T-helper 1 cell (primary cell): ENCODE results near the gene PDZK1IP1.

Experiments
- DNase-seq, 5 donors: peaks; one replicate each; pipeline ENCODE4 v3.0.0-alpha.2; 2012 to 2020
- total RNA-seq, 4 donors: gene quantifications; one replicate each; lab custom pipeline; 2026; lab: John Stamatoyannopoulos, UW

Gene PDZK1IP1, protein sequence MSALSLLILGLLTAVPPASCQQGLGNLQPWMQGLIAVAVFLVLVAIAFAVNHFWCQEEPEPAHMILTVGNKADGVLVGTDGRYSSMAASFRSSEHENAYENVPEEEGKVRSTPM
- 0 reads per million in 4 donors for total RNA-seq

DNA sequence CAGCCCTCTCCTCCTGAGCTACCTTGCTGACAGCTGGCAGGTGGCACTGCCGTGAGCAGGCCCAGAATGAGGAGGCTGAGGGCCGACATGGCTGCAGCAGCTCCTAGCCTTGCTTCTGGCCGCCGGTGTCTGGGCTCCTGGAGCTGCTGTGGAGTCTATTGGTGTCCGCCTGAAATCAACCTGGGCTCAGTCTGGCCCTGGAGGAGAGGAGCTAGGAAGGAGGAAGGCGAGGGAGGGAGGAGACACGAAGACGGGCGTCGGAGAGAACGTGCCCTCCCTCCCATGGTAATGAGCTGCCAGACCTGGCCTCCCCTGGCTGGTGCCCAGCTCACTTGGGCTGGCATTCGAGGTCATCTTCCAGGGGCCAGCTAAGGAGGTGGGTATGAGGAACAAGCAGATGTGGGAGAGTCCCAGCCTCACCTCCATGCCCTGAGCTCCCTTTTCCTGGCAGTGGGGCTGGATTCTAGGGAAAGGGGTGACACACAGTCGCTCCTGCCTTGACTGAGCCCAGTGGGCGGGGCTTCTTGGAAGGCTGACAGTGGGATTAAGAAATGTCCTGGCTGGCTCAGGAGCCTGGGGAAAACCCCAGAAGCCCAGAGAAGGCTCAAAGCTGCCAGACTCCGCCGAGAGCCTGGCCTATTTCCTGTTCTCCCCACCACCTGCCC is at the start of gene PDZK1IP1:
Gene PDZK1IP1 (minus strand): TSS at position 193 of the 665 bp plus-strand sequence. CDS start 104 bp downstream, at position 89.
- no peak for DNase-seq

DNA sequence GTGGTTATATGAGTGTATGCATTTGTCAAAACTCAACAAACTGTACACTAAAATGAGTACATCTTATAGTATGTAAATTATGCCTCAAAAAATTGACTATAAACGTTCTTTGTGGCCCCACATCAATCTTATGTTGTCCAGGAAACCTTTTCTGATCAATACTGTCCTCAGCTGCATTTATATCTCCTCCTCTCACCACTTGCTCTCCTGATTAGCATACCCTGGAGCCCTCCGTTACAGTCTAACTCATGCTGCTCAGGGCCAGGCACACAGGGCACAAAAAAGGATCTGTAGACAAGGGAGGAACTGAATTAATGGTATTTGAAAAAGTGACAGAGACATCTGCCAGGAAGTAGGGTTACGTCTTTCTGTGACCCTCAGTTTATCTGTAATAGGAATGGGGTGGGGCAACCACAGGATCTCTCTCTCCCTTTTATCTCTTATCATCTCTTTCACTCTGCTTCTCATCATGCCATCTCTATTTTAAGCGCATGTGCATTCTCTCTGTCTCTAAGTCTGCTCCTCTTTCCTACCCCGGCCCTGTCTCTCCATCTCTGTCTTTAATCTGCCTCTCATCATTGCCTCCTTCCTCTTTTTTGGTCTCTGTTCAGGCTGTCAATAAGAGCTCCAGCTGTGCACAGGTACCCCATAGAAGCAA is 49.2 kb upstream of the PDZK1IP1 start:
- DNase-seq, result peak in 1 of 5 donors; percentile 23

DNA sequence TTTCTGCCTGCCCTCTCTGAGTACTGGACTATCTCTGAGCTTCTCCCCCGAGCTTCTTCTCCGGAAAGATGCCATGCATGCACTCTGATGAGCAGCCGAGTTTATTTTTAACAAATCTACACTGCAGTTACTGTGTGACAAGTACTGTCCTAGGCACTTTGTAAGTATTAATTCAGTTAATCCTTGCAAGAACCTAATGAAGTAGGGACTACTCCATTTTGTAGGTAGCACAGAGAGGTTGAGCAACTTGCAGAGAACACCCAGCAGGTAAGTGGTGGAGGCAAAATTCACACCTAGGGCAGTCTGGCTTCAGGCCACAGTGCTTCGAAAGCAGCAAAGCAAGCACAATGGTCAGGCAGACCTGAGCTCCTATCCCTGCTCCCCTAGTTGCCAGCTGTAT is 46.0 kb upstream of the PDZK1IP1 start:
- DNase-seq, result no peak

DNA sequence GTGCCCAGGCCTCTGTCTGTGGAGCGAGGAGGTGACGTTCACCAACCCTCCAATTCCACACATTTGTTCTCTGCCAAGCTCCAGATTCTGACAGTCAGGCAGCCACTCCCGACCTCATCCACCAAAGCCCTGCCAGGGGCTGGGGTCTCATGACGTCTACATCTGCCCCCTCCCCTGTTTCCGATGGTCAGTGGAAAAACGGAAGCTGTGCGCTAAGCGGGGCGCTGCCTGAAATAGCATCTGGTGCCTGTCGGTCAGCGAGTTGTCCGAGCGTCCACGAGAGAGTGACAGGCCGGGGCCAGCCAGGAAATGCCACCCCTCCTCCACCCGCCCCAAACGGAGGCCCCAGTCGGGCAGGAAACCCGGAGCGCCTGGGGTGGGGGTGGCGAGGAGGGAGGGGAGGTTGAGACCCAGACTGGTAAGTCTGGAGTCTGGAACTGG is 45.4 kb upstream of the PDZK1IP1 start:
- no peak for DNase-seq

DNA sequence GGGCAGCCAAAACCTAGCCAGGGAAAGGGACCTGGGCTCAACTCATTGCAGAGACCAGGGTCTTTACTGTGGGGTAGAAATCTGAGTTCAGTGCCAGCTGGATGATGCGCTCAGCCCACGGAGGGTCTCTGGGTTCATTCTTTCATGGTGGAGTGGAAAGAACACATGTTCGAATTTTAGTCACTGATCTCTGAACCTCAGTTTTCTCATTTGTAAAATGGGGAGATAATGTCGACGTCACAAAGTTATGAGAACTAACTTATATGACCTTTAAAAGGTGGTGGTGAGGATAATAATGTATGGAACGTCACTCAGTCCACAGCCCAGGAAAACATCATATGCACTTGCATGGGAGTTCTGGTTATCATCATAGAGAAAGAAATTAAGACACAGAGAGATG is 43.4 kb upstream of the PDZK1IP1 start:
- DNase-seq, result no peak

DNA sequence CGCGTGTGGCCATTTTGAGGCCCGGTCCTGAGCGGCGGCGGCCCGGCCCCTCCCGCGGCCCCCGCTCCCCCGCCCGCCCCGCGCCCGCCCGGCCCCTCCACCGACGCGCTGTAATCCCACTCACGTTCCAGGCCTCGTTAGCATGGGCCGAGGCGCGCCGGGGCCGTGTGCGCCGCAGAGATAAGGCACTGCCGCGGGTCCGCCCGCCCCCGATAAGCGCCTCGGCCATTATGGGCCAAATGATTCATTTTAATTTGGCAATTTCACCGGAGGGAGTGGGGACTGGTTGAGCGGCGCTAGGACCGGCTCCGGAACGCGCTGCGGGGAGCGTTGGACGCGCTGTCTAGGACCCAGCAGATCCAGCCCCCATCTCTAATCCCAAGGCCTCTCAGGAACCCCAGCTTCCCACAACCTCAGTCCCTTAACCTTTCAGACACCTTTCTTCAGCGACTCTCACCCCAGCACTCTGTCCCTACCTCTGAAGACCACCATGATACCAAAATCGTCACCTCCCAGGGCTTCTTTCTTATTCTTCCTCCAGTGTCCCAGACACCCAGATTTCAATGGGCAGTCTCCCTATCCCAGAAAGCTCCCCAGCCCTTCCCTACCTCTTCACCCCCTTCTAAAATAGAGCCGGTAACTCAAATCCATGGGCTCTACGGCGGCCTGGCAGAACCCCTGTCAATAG is 42.5 kb upstream of the PDZK1IP1 start, which contains the start of gene TAL1:
Gene TAL1 (minus strand): TSS at position 39 of the 688 bp plus-strand sequence. CDS start 6,337 bp downstream, outside the sequence.
- DNase-seq, result no peak

DNA sequence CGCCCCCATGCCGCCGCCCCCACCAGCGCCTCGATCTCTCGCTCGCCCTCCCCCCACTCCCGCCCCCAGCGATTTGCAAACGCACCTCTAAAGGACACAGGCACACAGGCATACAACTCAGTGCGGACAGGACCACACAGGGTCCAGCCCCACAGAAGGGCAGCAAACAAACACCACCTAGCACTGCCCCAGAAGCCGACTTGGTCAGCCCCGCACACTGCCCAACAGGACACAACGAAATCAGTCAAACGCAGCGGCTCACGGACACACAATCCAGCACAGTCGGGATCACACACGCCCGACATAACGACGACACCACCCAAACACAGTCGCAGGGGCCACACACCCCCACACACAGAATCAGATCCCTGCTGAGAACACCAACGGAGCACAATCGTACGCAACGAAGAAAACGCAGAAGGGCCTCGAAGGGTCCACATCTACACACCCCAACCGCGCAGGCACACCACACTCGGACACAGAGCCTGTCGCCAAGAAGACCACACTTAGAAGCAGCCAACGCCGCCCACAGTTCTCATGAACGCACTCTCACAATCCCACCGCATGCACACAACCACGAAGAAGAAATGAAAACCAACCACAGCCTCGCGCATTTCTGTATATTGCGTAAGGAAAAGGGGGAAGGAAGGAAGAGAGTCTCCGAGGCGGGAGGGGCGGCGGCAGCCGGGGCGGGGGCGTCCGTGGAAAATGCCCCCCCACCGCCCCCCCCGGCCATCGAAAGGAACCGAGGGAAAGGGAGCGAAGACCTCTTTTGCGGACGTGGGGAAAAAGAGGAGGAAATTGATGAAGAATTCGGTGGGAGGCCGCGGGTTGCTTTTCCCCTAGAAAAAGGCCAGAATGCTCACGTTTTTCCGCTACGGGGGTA is 41.7 kb upstream of the PDZK1IP1 start:
- DNase-seq, result peak in 1 of 5 donors; percentile 32

DNA sequence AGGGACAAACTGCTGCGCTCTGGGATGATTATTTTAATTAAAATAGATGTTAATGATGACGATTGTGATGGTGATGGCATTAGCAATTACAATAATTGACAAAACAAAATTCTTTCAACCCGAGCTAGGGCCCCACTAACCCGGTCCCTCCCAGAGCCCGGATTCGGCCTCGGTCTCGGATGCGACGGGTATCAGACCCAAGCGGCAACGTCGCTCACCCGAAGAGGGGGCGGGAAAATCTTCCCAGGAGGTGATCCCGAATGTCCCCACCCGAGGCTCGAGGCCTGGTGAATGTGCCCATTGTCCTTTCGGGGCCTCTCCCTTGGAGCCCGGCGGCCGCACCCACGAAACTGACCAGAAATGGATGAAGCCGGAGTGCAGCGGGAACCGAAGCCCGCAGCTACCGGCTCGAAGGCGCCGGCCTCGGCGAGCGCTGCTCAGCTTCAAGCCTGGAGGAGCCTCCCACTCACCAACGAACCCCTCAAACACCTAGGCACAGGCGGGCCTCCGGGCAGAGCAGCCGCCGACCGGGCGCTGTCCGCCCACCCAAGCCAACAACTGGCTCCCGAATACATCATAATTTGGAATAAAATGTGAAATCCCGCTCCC is 41.0 kb upstream of the PDZK1IP1 start:
- DNase-seq, result peak in 1 of 5 donors; percentile 15

DNA sequence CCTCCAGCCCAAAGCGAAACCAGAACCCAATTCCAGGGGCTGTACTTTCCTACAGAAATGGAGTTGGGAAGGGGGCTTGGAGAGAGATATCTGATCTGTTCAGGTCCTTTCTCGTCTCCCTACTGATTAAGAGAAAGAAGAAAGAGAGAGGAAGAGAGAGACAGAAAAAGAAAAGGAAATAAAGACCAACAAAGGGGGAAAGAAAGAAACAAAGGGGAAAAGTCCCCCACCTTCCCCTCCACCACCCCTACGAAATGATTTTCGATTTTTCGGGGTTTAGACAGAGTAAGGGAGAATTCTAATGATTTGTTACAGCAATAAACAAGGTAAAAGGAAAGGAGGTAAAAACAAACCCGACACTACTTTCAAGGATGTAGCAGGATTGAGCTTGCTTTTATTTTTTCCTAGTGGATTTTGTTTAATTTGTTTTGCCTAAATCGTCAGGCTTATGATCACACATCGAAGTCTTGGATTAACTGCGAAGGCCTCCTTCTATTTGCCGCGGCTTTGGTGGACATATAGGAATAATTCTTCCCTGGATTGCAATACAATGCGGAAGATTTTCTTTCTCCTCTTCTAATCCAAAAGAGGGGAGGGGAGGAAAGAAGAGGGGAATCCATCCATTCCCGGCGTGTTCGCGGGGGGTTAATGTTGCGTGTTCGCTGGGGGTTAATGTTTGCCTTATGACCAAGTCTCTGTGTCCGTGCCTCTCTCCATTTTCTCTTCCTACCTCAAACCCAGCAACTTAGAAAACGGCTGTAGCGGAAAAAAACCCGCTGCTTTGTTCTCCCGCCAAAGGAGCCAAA is 40.3 kb upstream of the PDZK1IP1 start:
- DNase-seq, result no peak

DNA sequence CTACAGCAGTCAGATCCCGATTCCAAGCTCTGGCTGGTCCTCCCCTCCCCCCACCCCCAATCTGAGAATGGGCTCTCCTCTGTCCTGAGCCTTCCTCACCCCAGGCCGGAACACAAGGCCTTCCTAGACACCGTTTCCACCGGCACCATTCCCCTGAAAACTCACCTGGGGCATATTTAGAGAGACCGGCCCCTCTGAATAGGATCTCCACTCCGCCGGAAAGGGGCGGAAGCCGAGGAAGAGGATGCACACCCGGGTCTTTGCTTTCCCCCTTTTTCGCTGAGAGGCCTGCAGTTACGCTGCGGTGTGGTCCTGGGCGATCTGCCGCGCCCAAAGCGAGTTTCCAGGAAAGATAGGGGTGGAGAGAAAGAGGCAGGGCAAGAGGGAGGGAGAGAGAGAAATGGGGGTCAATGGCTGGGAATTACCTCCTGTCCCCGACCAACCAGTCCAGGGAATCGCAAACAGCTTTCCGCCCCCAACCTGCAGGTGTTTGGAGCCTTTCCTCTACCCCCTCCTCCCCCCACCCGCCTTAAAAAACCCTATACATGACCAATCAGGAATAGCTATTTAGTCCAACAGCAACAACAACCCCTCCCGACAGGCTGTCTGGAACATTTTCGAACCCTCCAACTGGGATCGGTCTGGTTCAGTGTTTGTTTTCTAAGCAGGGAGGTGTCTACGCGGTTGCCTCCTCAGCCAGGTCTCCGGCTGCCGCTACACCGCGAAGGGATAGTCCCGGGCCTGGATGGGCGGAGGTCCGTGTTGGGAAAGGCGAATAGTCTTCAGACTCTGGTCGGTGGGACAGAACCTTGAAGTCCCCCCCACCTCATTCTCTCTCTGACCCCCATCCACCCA is 39.4 kb upstream of the PDZK1IP1 start:
- no peak for DNase-seq

DNA sequence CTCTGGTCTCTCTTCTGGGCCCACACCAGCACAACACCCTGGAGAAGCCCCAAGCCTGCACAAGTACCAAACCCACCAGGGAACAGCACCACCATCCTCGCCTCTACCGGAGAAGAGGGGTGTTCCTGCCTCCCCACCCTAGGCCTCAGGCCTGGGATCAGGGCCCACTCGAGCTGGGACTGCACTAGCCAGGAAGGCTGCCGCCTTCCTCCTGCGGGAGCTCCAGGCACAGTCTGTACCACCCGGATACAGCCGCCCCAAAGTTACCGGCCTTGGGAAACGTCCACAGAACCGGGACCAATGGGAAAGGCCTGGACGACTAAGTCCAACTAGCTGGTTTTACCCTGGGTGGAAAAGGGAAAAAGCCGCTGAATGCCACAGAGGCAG is 38.8 kb upstream of the PDZK1IP1 start:
- no peak for DNase-seq

DNA sequence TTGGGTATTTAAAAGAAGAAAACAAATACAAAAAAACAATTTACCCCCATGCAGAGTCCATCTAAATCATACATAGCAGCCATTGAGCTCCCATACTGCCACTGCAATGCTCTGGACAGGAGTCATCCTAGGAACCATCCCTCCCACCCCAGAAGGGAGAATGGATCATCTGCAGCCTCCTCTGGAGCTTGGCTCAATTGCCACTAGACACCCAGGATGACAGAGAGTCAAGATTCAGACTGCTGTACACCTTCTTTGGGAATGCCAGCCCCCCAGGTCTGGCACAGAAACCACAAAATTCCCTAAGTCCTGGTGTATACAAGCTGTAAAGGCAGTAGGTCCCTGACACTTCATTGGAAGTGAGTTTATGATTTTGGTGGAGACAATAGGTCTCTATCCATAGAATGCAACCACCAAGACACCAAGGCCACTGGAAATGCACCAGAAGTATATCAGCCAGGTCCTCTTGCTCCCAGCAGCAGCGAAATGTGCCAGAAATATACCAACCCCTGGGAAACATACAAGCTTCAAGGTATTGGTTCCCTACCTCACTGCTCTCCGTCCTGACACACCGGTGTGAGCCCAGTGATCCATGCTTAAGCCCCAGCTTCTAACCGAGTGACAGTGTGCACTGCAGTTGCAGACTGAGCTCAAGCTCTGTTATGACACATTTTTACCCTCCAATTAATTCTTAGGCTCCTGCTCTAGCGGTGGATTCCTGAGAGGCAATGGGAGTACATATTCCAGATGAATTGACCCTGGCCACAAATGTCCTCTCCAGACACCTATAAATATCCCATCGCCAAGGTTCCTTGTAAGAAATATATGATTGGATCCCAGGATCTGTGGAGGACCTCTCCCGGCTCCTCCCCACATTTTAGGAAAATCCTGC is 37.8 kb upstream of the PDZK1IP1 start:
- no peak for DNase-seq

DNA sequence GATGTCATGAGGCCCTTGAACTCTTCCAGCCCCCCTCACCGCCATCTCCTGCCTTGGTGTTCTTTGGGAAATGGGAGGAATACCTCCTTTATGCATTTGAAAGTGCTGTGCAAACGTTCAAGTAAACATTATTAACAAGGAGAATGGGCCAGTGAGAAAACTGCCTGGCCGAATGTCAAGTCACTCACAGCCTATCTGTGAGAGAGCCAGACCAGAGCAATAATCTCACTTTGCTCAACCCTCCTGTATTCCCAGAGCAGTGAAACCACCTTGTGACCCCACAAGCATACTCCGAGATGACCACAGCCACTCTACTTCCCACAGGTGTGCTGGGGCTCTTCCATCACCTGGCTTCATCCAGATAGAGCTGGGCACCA is 37.0 kb upstream of the PDZK1IP1 start:
- DNase-seq, result no peak

DNA sequence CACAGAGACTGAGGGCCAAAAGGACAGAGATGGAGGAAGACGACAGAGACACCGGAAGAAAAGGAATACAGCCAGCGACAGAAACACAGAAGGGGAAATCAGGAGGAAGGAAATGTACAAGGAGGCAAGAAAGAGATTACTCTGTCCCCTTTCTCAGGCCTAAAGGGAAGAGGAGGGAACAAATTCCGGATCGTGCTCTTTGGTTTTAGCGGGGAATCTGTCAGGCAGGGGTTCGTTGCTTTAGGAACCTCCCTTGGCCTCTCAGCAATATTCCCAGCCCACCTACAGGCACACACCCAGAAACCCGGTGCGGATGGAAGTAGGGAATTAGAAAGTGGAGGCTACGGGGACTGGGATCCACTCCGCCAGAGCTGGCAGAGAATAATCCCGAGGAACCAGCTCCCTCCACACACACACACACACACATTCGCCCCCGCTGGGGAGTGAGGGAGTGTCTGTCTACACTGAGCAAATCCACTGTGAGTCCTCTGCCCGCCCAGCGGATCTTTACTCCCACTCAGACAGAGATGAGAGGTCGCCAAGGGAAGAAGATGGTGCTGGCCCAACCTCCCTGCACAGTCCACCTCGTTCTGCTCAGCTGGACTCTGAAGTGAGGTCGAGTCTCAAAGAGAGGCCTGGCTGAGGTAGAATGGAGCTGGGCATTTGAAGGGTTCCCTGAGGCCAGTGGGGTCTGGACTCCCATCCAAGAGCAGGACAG is 36.4 kb upstream of the PDZK1IP1 start:
- no peak for DNase-seq

DNA sequence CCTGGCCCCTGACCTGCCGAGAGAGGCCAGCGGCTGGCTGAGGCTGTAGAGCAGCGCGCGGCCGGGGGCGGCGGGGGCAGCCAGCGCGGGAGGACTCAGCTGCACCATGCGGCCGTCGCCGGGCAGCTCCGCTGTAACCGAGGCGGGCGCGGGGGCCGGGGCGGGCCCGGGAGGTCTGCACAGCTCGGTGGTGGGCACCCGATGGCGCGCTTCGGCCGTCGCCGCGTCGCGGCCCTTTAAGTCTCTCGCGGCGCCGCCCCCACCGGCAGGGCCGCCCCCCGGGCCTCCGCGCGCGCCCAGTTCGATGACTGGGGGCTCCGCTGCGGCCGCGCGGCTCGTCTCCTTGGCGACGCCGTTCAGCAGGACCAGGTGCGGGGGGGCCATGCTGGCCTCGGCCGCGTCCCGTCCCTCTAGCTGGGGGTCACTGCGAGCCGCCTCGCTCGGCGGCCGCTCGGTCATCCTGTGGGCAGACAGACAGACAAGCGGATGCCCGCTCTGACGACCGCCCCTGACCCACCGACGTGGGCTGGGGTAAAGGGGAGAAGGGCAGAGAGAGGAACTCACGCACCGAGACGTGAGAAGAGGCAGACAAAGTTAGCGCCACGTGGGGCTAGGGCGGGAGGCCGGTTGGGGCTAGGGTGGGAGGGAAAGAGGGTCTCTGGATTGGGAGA is 35.7 kb upstream of the PDZK1IP1 start:
- DNase-seq, result no peak

DNA sequence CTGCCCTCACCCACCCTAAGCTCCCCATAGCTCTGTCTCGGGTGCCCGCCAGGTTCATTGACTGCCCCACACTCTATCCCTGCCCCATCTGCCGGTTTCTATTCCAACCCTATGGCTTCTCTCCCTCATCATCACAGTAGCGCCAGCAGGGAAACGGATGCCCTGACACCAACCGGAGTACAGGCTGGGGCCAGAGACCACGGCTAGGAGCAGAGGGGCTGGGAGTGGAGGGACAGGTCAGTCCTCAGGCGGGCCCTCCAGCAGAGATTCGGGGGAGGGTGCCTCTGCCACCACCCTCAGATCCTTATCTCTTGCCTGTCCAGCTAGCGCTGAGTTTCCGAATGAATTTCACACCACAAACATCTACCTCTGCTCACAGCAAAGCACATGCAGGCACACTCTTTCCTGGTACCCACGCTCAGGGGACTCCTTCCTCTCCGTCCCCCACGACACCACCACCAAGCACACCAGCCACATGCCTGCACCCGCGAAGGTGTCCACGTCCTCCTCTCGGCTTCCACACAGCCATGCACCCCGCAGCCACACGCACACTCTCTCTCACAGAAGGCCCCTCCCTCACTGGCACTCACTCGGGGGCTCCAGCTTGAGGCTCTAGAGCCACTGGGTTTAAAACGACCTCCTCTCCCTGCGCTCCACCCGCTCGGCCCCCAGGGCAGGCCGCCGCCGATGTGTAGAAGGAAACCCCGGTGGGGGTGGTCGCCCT is 35.0 kb upstream of the PDZK1IP1 start:
- DNase-seq, result no peak
